Measurements from ENCODE around the gene STIM1.
A peak's percentile ranks its signal among the peaks of the same experiment; 100 is the strongest.

STIM1 gene

GRCh38 chr11:3815845-3816244, 39.6 kb upstream of the STIM1 start:
- H3K4me3 ChIP-seq (ENCODE audit: low read depth, low read length), result no peak overlapping the region
- TF ChIP-seq CTCF (conservative IDR thresholded peaks at IDR 0.05; ENCODE audit: low read depth, low read length), result no peak
- no peak for DNase-seq (ENCODE audit: low read depth)

DNA sequence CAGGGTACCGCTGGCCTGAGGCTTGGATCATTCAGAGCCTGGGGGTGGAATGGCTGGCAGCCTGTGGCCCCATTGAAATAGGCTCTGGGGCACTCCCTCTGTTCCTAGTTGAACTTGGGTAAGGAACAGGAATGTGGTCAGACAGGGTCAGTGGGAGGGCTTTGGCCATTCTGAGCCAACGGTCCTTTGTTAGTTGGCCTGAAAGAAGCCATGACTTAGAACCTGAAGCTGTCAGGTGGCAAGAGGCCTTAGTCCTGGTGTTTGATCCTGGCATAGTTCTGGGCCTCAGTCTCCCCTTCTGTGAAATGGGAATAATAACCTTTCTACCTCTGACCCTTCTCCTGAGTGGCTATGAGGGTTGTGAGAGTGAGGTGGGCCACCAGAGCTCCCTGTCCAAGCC, 38.8 kb upstream of the STIM1 start:
- TF ChIP-seq CTCF (conservative IDR thresholded peaks at IDR 0.05; ENCODE audit: low read depth, low read length), result no peak
- no peak overlapping the region for H3K4me3 ChIP-seq (ENCODE audit: low read depth, low read length)
- no peak for DNase-seq (ENCODE audit: low read depth)

DNA sequence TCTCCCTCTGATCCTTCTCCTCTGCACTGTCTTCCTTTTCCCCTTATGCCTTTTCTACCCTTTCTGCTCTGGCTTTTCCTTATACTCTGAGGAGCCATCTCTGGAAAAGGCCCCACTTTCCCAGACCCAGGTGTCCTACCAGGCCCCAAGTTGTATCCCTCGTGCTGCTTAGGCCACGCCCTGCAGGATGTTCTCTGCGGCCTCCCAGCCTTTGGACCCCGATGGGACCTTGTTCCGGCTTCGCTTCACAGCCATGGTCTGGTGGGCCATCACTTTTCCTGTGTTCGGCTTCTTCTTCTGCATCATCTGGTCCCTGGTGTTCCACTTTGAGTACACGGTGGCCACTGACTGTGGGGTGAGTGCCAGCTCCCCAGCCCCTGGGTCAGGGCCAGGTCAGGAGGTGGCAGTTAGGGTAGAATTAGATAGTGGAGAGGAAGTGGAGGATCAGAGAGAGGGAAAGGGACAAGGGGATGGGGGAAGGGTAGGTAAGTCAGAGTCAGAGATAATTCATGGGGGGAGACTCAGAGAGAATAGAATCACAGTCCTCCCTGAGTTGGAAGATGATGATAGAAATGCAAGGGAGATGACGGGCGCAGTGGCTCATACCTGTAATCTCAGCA, 38.2 kb upstream of the STIM1 start:
- no peak overlapping the region for H3K4me3 ChIP-seq (ENCODE audit: low read depth, low read length)
- DNase-seq (ENCODE audit: low read depth), result no peak
- no peak for TF ChIP-seq CTCF (conservative IDR thresholded peaks at IDR 0.05; ENCODE audit: low read depth, low read length)

DNA sequence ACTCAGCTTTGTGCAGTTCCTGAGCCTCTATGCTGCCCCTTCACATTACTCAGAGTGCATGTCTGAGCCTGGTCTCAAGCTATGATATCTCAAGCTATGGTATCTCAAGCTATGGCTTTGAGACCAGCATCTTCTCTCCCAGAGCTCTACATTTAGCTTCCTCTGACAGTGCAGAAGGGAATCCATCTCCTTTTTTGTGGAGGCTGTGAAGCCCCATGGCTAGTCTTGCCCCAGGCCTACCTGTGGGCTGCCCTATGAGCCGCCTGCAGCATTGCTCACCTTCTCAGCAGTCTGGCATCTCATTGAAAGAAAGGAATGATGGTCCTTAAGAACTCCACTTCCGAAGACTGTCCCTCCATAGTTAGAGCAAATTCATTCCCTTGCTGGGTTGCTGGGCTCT, 34.5 kb upstream of the STIM1 start:
- TF ChIP-seq CTCF (conservative IDR thresholded peaks at IDR 0.05; ENCODE audit: low read depth, low read length), result no peak
- no peak overlapping the region for H3K4me3 ChIP-seq (ENCODE audit: low read depth, low read length)
- no peak for DNase-seq (ENCODE audit: low read depth)

- no peak for TF ChIP-seq CTCF (conservative IDR thresholded peaks at IDR 0.05; ENCODE audit: low read depth, low read length)
- DNase-seq (ENCODE audit: low read depth), result no peak
- H3K4me3 ChIP-seq (ENCODE audit: low read depth, low read length), result no peak overlapping the region
These were observed 33.2 kb upstream of the STIM1 start for GRCh38 chr11:3822312-3822711.

DNA sequence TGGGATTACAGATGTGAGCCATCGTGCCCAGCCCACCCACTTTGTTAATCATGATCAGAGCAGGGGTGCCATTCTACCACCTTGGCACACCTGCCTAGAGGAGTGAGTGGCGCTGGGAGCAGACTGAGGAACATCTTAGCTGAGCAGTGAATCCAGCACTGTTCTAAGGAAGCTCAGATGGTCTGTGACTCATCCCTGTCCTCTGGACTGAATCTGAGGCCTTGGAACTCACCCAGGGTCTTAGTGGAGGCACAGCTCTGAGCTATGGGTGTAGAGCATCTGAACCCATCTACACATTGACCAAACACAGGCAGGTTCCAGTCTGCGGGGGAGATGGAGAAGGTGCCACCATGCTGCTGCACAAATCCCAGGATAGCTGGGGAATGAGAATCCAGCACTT, 32.2 kb upstream of the STIM1 start:
- DNase-seq (ENCODE audit: low read depth), result peak; percentile 84
- TF ChIP-seq CTCF (conservative IDR thresholded peaks at IDR 0.05; ENCODE audit: low read depth, low read length), result no peak
- H3K4me3 ChIP-seq (ENCODE audit: low read depth, low read length), result no peak overlapping the region

GRCh38 chr11:3823762-3824506, 31.5 kb upstream of the STIM1 start:
- no peak for TF ChIP-seq CTCF (conservative IDR thresholded peaks at IDR 0.05; ENCODE audit: low read depth, low read length)
- H3K4me3 ChIP-seq (ENCODE audit: low read depth, low read length), result no peak overlapping the region
- no peak for DNase-seq (ENCODE audit: low read depth)
